Jurkat, Clone E6-1 (cell line): Measurements from ENCODE around the gene ABI2. TPM values are rescaled to one million over a fixed set of nuclear protein-coding genes. Genes with fewer than 3 reads are reported as not detected.
"Not testable (repeated sequence)": the region's sequence is repeated elsewhere in the genome, so short reads cannot be mapped to it uniquely, and the experiment has no call there.

Experiments
- DNase-seq: peaks from one replicate; pipeline ENCODE4 v3.0.0-alpha.2; 2011; ENCODE audit warnings: low read depth, low spot score
- H3K4me3 ChIP-seq: 2 replicates; pipeline ENCODE4 v1.5.1; 2011; ENCODE audit warnings: mild to moderate bottlenecking, low read length, control low read depth, moderate library complexity
- polyA plus RNA-seq: library from polyadenylated mRNA; unstranded; fragments of >200 nt; gene quantifications from one replicate; pipeline ENCODE4 v1.2.1, GENCODE V29; 2012; ENCODE audit warnings: missing spikeins; ENCODE audit not compliant: insufficient read length, insufficient read depth

The ABI2 gene
- 43.1 TPM for polyA plus RNA-seq

- peak; percentile 74 for DNase-seq
- peak within 1 kb of the TSS; percentile 82 for H3K4me3 ChIP-seq
Observed at GRCh38 chr2:203327901-203328759, at the start of gene ABI2. Gene ABI2 (plus strand): TSS chr2:203328394. CDS start chr2:203328515, 121 bp downstream.

DNA sequence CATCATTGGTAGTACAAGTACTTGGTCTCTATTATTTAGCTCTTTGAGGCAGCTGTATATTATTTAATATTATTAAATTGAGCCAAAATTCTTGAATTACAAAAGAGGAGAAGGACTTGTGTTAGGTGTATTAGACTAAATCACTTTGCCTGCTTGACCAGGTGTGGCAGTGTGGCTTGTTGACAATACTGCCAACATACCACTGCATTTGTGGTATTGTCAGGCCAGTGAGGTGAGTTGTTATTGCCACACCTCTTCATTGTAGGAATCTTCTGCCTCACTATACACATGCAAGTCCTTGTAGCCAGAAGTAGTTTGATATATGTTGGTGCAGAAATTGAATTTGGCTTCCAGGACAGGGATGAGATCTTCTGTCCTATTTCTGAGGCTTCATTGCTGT is 48.9 kb upstream of the ABI2 start:
- H3K4me3 ChIP-seq: no peak overlapping the region
- DNase-seq: no peak

- H3K4me3 ChIP-seq: no peak overlapping the region
- no peak for DNase-seq
Observed at GRCh38 chr2:203280428-203281064, 47.6 kb upstream of the ABI2 start.

- no peak overlapping the region for H3K4me3 ChIP-seq
- no peak for DNase-seq
Observed at GRCh38 chr2:203282101-203282500, 46.1 kb upstream of the ABI2 start.

- H3K4me3 ChIP-seq: no peak overlapping the region
- no peak for DNase-seq
Observed at GRCh38 chr2:203286532-203286931, 41.7 kb upstream of the ABI2 start.

DNA sequence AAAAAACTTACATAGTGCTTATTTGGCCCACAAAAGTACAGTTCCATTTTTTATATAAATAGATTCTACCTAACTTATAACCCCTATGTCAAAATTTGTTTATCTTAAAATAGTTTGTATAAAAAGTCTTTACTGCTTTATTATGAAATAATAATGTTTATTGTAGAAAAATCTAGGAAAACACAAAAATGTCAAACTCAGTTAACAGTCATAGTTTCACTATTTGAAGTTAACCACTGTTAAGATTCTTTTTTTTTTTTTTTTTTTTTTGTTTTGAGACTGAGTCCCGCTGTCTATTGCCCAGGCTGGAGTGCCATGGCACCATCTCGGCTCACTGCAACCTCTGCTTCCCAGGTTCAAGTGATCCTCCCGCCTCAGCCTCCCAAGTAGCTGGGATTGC is 26.5 kb upstream of the ABI2 start:
- H3K4me3 ChIP-seq: no peak overlapping the region
- no peak for DNase-seq

DNA sequence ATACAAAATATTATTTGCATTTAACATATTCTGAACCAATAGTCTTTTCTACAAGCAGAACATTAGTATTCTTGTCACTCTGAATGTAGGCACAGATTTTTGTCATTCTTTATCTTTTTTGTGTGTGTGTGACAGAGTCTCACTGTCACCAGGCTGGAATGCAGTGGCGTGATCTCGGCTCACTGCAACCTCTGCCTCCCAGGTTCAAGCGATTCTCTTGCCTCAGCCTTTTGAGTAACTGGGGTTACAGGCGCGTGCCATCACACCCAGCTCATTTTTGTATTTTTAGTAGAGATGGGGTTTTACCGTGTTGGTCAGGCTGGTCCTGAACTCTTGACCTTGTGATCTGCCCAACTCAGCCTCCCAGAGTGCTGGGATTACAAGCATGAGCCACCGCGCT is 25.6 kb upstream of the ABI2 start:
- DNase-seq, H3K4me3 ChIP-seq: not testable (repeated sequence)

GRCh38 chr2:203310688-203311436 is 17.3 kb upstream of the ABI2 start:
- DNase-seq: no peak
- no peak overlapping the region for H3K4me3 ChIP-seq

GRCh38 chr2:203326356-203326755 is 1.8 kb upstream of the ABI2 start:
- no peak overlapping the region for H3K4me3 ChIP-seq
- no peak for DNase-seq

- peak; percentile 15 for DNase-seq
- peak overlapping the region; percentile 82 for H3K4me3 ChIP-seq
Observed at GRCh38 chr2:203327582-203327900, 653 bp upstream of the ABI2 start.

- peak overlapping the region; percentile 82 for H3K4me3 ChIP-seq
- DNase-seq: no peak
Observed at GRCh38 chr2:203328760-203329540, 756 bp downstream of the ABI2 start.

GRCh38 chr2:203330434-203330833 is 2.2 kb downstream of the ABI2 start:
- H3K4me3 ChIP-seq: no peak overlapping the region
- no peak for DNase-seq

GRCh38 chr2:203338322-203338721 is 10.1 kb downstream of the ABI2 start:
- H3K4me3 ChIP-seq: no peak overlapping the region
- DNase-seq: no peak

GRCh38 chr2:203340791-203341487 is 12.7 kb downstream of the ABI2 start:
- H3K4me3 ChIP-seq: no peak overlapping the region
- DNase-seq: no peak

DNA sequence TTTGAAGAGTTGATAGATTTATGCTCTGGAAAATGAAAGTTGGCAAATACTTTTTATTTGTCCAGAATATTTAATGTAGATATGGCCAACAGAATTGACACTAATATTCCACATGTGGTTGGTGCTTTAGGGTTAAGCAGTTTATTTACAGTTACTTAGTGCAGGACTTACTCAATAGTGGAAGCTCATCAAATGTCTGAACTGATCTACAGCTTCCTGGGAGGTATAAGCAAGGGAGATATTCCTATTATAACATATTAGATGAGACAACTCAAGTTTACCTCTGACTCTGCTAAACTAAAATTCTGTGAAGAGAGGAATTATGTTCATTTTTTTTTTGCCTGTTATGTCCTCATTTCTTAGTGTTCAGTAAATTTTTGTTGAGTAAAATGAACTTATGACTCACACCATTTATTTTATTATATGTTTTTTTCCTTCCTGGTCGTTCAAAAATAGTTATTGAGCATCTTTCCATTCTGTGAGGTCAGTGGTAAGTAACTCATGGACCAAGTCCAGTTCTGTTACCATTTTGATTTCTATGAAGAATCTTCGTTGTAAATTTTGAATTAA is 13.6 kb downstream of the ABI2 start:
- H3K4me3 ChIP-seq: no peak overlapping the region
- DNase-seq: no peak

DNA sequence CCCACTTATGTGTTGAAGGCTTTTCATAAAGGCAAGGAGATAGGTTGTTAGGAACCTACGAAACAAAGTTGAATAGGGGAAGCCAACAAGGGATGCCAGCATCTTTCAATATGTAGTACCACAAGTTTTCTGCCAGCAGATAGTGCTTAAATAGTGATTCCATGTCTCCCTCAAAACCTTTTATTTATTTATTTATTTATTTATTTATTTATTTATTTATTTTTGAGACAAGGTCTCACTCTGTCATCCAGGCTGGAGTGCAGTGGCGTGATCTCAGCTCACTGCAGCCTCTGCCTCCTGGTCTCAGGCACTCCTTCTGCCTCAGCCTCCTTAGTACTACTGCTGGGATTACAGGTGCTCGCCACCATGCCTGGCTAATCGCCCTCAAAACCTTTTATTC is 14.2 kb downstream of the ABI2 start:
- not testable (repeated sequence) for DNase-seq

GRCh38 chr2:203344667-203345066 is 16.5 kb downstream of the ABI2 start:
- H3K4me3 ChIP-seq: no peak overlapping the region
- DNase-seq: no peak

More for the DNA sequence above, 14.2 kb downstream of the ABI2 start:
- H3K4me3 ChIP-seq: not testable (repeated sequence)

DNA sequence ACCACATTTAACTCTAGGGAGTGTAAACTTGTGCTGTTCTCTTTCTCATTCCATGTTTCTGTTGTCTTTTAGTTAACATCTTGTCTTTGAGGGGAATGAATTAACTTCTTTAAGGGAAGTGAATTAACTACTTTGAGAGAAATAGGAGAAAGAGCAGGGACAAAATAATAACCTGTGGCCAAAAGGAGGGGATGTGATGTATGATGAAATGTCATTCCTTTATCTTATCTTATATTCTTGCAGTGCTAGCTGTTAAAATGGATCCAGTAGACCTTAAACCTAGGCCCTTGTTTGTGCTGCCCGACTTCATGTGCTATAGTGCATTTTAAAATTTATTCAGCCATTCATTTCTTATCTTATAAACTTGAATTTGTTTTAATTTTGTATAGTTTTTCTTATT is 18.4 kb downstream of the ABI2 start:
- DNase-seq: no peak
- H3K4me3 ChIP-seq: no peak overlapping the region
